Measurements from ENCODE around the gene FAM47B.

Gene FAM47B

DNA sequence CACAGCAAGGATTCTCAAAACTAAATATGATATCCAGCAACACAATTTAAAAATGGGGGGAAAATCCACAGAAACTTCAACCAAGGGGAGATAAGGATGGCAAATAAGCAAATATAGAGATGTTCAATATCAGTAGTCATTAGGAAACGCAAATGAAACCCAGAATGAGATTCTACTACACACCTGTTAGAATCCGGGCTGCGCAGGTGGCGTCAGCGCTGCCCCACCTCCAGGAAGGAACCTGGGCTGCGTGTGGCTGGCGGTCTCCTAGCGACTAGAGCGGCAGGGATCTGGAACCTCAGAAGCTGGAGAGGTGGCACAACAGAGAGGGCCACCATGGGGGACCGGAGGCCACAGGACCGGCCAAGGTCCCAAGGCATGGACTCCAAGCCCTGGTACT is at the start of gene FAM47B:
FAM47B (plus strand) TSS at position 301 of the 400 bp plus-strand sequence; CDS start at position 337, 36 bp downstream.
- H3K4me3 ChIP-seq (ENCODE audit: low read depth, low read length) = no peak within 1 kb of the TSS
- TF ChIP-seq CTCF (conservative IDR thresholded peaks at IDR 0.05; ENCODE audit: low read depth, low read length) = no peak
- DNase-seq (ENCODE audit: low read depth) = no peak

- TF ChIP-seq CTCF (conservative IDR thresholded peaks at IDR 0.05; ENCODE audit: low read depth, low read length) = peak; percentile 32
- no peak for DNase-seq (ENCODE audit: low read depth)
- H3K4me3 ChIP-seq (ENCODE audit: low read depth, low read length) = no peak overlapping the region
These were observed 48.9 kb upstream of the FAM47B start for GRCh38 chrX:34893741-34894140.

- TF ChIP-seq CTCF (conservative IDR thresholded peaks at IDR 0.05; ENCODE audit: low read depth, low read length) = no peak
- H3K4me3 ChIP-seq (ENCODE audit: low read depth, low read length) = no peak overlapping the region
- DNase-seq (ENCODE audit: low read depth) = peak; percentile 68
These were observed 41.9 kb upstream of the FAM47B start for GRCh38 chrX:34900691-34901090.

DNA sequence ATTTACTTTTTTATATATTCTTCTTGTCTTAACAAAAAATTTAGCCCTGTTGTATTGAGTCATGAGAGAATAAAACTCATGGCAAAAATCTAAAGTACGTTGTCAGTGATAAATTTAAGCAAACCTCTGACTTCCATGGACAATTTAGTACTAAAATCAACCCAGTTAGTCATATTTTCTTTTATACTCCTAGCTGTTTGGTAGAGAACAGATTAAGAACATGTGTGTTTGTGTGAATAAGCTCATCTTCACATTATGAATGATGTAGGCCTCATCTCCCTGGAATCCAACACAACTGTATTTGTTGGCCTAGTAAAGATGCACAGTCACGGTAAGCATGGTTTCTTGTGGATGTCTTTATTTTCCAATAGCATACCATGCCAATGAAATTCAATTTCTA is 40.8 kb upstream of the FAM47B start:
- no peak for TF ChIP-seq CTCF (conservative IDR thresholded peaks at IDR 0.05; ENCODE audit: low read depth, low read length)
- no peak overlapping the region for H3K4me3 ChIP-seq (ENCODE audit: low read depth, low read length)
- no peak for DNase-seq (ENCODE audit: low read depth)

DNA sequence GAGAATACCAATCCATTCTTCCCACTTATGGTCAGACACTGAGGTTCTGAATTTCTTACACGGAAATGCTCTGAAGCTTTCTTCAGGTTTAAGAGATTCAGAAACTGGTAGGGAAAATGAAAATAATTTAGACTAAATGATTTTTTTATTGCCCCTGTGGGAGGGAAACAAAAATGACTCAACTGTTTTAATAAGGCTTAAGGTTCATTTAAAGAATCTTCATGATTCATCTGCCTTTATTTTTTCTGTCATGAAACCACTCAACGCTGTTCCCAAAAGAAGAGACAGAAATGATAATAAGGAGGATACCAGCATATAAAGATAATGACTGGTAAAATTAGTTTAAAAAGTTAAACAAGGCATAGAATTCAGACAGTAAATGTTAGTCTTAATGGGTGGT is 39.3 kb upstream of the FAM47B start:
- DNase-seq (ENCODE audit: low read depth) = no peak
- no peak for TF ChIP-seq CTCF (conservative IDR thresholded peaks at IDR 0.05; ENCODE audit: low read depth, low read length)
- no peak overlapping the region for H3K4me3 ChIP-seq (ENCODE audit: low read depth, low read length)

- DNase-seq (ENCODE audit: low read depth) = no peak
- H3K4me3 ChIP-seq (ENCODE audit: low read depth, low read length) = no peak overlapping the region
- no peak for TF ChIP-seq CTCF (conservative IDR thresholded peaks at IDR 0.05; ENCODE audit: low read depth, low read length)
These were observed 33.4 kb upstream of the FAM47B start for GRCh38 chrX:34909151-34909550.

DNA sequence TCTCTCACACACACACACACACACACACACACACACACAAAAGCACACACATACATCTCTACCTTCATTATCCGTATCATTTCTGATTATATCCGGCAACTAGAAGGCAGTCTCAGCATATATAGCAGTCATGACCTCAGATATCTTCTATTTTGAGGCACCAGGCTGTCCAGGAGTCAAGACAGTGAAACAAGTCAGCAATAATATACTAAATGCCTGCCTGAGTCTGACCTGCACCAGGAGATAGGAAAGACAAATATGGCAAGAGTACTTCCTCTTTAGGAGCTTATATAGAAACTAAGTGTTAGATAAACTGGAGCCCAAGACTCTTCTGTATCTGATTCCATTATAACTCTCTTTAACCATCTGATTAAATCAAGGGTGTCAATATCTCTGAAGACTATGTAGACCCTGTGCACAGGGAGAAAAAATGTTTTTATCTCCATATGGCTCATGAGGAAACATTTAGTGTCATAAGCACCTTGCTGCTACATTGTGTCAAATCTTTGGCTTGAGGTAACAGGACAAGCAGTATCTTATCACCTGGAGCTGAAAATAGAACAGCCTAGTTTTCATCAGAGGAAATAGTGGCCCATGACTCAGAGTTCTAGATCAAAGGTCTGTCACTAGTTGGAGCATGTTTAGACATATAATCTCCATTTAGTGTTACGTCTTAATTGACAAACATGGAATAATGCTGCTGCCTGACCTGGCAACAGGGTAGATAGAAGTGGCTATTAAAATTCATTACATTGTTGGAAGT is 27.0 kb upstream of the FAM47B start:
- no peak overlapping the region for H3K4me3 ChIP-seq (ENCODE audit: low read depth, low read length)
- no peak for DNase-seq (ENCODE audit: low read depth)
- no peak for TF ChIP-seq CTCF (conservative IDR thresholded peaks at IDR 0.05; ENCODE audit: low read depth, low read length)
